ENCODE measurements around the gene P4HA2.

The P4HA2 gene

DNA sequence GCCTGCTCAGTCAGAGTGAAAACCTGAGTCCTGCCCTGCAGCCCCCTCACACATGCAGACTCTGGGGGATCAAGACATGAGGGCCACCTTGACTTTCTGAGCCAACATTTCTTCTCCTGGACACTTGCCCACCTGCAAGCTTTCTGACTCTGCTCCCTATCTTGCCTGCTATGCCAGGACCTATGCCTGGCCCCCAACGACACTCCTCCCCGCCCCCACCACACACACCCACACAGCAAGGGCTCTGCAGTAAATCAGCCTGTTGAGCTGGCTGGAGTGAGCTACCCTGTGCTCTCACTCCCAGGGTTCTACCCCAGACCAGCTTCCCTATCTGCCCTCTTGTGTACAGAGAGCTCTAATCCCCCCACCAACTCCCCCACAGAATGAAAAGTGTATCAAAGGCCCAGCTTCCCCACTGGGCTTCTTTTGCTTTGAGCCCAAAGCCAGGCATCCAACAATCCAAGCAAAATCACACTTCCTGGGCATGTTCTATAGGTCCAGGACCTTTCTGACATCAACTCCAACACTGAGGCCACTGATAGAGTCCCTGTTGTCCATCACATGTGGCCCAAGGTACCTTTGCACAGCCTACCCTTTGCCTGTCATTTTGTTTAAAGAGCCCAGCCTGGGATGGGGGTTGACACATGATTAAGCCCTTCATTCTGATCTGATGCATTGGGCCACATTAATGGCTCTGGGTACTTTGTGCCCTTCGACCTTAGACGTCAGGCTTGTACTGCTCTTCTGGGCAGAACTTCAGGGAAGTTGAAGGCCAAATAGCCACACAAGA is 37.1 kb upstream of the P4HA2 start:
- DNase-seq = no peak

DNA sequence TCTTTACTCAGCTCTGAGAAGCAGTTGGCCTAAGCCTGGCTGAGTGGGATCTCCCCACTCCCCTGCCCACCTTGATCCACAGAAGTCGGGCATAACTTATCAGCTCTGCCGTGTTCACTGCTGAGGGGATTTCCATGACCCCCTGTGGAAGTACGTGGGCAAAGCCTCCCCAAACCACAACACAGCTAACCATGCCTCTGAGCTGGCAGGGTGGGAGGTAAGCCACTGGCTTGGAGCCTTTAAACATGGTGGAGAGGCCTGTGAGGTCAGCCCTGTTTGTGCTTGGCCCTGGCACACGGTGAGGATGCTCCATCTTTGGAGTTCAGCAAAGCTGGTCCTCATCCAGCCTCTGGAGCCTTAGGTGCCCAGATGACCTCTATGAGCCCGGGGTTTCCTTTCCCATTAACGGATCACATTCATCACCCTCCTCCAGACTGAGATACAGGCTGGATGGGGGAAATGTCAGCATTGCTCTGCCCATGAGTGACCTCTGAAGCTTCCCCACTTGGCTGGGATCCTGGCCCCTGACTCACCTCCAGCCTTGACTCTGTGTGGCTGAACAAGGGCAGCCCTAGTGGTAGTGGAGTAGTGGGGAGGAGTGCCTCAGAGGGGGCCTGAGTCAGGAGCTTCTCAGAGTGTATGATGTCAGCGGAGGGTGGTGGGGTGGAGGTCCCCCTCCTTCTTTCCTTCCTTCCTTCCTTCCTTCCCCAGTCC is 36.1 kb upstream of the P4HA2 start:
- DNase-seq = no peak

DNA sequence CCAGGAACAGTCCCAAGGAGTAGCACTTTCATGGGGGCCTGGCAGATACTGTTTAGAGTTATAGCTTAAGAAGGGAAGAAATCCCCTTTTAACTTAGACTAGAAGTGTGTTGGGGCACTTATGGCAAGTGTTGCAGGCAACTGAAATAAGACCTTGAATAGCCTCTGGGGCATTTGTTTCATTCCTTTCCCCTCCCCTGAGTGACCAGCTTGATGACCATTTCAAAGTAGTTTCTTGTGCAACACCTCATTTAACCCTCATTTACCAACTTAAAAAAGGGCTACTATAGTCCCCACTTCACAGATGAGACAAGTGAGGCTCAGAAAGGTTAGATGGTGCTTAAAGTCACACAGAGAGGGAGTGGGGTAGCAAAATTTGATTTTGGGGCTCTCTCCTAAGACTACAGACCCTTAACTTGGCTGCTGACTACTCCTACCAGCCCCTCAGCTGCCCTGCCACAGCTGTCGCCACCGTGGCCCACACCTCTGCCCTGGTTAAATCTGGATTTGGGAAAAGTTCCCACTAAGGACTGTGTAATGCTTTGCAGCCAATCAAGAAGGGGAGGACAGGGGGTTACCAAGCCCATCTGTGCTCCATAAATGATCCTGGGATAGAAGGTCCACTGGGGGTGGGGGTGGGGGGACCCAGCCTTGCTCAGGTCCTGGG is 35.4 kb upstream of the P4HA2 start:
- DNase-seq = no peak

DNA sequence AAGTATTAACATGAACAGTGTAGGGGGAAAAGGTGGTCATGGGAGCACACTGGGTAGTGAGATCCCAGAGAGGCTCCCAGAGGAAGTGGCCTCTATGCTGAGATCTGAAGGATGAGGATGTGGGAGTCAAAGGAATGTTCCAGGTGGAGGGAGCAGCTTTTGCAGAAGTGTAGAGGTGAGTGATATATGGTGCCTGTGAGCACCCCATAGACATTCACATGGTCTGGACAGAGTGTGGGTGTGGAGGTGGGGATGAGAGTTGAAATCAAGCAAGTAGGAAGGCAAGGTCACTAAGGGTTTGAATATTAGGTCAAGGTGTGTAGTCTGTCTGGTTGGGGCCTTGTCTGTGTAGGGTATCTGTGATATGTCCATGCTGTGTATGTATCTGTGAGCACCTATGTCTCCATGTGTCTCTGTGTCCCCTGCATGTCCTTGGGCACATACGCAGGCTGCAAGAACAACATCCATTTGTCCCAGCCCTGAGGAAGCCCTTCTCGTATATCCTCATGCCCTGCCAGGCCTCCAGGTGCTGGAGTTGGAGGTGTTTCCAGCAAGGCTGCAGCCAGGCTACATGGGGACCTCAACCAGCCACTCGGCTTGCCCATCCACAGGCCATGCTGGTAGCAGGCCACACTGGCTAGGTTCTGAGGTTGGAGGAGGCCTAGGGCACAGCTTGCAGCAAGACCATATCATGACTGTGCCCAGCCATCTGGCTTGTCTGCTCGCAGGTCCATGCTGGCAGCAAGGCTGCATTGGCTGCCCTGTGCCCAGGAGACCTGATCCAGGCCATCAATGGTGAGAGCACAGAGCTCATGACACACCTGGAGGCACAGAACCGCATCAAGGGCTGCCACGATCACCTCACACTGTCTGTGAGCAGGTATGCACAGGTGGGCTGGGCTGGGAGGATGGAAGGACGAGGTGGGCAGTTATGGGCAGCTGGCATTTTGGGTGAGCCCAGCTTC is 34.5 kb upstream of the P4HA2 start:
- DNase-seq = no peak

DNA sequence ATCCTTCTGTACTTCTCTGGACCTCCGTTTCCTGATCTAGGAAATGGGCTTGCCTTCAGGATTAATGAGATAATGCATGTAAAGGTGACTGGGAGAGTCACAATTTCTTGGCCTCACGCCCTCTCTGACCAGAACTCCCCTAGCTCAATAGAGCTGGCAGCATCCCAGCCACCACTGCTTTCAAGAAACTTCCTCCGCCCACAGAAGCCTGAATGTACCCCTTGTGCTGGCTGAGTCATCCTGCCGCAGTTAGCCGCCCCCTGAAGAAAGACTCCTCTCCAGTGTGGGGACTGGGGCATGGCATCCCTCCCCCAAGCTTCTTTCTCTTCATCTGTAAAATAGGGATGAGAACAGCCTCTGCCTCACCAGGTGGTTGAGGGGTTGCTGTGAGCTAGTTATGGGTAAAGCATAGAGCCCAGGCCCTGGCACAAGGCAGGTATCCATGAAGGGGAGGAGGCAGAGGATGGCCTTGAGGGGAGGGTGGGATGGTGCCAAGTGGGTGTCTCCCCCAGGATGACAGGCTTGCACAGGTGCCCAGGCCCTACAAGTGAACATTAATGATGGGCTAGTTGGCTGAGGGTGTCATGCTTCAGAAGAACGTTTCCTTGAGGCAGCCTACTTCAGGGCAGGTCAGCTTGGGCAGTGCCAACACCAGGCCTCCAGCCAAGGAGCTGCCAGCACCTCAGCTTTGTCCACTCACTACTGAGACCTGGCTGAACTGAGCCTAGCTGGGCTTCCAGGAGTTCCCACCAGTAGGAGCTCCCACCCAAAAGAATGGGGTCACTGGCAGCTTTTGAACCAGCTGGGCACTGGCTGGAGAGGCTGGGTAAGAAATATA is 33.3 kb upstream of the P4HA2 start:
- DNase-seq = no peak

DNA sequence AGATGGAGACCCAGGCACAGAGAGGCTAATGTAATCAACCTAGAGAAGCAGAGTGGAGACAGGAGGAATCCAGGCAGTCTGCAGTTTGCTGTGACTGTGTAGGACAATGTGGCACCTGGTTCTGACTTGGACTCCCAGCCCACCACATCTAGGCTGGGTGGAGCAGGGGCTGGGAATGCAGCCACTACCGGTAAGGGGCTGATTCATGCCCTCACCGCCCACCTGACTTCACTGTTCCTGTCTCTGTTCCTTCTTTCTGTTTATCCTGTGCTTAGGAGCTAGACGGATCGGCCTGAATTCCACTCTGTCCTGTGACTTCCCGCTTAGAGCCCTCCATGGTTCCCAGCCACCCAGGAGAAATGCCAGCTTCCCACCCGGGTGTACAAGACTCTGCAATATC is 32.4 kb upstream of the P4HA2 start:
- no peak for DNase-seq

DNA sequence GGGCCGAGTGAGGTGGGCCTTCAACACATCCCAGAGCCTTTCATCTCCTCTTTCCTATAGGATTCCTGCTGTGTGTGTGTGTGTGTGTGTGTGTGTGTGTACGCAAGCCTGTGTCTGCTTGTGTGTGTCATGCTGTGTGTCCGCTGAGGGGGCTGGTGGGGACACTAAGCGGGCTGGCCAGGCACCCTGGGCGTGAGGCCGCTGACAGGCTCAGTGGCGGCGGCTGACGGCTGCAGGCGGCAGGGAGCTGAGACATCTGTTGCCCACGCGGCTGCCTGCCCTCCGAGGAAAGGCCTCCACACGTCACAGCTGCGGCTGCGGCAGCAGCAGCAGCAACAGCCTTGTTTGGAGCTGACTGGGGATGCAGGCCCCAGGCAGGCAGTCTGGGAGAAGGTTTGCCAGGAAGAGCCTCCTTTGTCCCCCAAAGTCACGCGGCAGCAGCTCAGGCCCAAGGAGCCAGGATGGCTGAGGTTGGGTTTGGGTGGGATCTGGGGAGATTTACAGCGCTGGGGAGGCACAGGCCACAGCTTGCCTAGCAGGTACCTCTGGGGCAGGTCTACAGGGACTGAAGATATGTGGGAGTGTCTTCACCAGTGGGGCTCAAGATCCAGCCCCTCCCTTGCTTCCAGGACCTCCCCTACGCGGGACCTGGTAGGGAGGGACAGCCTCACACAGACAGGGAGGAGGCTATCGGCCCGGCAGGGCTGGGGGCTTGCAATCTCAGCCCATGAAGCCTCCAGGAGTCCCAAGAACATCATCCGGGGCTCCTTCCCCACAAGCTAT is 31.6 kb upstream of the P4HA2 start:
- no peak for DNase-seq

DNA sequence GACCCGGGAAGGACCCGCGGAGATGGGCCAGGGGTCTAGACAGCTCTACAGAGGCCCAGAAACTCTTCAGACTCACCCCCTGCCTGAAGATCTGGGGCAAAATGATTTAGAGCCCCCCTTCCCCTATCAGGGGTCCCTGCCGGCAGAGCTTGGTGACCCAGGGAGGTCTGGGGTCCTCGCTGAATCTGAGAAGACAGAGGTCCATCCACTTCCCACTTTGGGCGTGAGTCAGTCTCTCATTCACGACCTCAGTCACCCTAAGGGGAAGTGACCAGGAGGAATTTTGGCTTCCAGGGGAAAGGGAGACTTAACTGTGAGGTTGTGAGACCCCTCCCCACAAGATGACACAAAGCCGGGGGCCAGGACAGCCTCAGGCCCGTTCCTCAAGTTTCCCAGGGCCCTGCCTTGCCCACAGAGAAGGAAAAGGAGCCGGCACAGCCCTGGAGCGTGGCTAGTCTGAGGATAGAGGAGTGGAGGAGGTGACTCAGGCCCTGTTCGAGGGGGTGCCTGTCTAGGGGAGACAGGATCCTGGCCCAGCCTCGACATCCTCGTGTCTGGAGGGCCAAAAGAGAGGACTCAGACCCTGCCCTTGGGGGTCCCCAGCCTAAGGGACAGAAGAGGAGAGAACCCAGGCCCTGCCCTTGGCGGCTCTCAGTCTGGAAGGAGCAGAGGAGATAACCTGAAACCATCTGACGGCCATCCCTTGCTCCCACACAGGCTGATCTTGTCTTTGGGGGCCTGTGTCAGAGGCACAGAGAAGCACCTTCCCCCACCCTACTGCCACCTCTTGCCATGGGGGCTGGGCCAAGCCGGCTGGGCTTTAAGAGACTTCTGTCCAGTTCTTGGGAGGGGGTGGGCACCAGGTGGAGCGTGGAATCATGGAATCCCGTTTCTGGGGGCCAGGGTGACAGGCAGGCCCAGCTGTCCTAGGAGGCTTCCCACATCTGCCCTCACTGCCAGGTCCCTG is 30.7 kb upstream of the P4HA2 start:
- DNase-seq = no peak

DNA sequence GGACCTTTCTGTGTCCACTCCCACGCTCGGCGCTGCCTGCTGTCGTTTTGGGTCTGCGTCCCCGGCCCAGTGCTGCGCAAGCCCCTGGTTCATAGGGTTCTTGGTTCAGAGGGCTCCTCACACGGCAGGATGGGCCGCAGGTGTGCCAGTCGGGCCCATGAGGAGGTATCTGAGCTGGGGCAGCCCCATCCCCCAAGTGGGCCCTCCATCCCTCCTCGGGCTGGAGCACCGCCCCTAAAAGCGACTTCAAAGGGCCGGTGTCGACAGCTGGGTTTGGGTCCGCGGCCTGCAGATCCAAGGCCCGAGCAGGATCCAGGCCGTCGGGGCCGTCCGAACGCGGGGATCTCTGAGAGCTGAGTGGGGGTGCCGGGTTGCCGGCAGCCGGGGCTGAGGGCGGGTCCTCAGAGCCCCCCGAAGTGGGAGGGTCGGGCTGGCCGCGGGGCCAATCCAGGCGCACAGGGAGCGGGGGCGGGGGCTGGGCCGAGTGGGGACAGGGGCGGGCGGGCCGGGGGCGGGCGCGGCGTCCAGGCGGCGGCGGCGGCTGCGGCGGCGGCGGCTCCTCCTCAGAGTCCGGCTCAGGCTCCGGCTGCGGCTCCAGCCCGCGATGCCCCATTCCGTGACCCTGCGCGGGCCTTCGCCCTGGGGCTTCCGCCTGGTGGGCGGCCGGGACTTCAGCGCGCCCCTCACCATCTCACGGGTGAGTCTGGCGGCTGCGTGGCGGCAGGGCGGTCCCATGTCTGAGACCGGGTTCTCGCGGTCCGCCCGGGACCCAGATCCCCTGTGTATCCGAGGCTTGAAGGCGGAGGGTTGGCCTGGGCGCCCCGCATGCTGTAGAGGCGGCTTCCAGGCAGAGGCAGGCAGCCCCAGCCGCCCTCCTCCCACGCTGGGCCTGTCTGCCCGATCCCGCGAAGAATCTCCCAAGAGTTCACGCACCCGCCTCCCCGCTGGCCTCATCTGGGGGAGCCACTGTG is 29.8 kb upstream of the P4HA2 start, which contains the start of gene PDLIM4:
Gene PDLIM4, plus strand, starts transcription at position 566 of the 971 bp plus-strand sequence. Its CDS starts 39 bp downstream, at position 605.
- DNase-seq = no peak

DNA sequence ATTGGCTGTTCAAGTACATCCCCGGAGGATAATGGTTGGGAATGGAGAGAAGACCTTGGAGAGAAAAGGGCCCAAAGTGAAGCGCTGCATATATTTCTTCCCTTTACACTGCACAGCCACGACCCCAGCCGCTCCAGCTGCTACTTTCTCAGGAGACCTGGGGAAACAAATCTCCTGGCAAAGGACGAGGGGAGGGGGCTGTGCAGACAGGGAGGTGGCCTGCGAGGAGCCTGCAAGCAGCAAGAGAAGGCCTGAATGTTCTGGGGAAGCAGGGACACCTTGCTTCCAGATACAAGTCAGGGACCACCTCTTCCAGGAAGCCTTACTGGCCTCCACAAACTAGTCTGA is 29.1 kb upstream of the P4HA2 start:
- DNase-seq = no peak

DNA sequence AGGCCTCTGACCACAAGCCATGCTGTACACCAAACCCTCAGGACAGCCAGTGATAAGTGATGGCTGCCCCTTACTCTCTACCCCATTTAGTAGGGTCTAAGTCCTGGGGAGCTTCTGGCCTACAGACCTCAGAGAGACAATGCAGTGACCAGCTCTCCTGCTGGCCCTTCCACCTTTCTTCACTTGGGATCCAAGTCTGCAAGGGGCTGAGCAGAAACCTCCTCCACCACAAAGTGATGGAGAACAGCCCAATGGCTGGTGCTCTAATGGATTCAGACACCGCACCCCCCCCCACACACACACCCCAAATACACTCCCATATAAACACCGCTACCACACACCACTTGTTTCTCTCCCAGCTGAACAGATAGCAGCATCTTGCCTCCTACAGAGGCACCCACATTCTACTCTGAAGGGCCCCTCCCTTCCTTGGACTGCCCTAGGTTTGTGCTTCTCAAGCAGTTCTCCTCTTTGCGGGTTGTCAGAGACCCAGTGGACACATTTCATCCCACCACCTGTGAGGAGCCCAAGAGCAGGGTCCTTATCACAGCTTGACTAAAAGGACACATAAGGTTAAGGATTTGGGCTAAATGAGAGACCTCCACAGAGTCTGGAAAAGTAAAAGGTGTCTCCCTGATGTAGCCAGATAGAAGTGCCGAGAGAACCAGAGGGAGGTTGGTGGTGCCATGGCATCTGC is 28.6 kb upstream of the P4HA2 start:
- no peak for DNase-seq

DNA sequence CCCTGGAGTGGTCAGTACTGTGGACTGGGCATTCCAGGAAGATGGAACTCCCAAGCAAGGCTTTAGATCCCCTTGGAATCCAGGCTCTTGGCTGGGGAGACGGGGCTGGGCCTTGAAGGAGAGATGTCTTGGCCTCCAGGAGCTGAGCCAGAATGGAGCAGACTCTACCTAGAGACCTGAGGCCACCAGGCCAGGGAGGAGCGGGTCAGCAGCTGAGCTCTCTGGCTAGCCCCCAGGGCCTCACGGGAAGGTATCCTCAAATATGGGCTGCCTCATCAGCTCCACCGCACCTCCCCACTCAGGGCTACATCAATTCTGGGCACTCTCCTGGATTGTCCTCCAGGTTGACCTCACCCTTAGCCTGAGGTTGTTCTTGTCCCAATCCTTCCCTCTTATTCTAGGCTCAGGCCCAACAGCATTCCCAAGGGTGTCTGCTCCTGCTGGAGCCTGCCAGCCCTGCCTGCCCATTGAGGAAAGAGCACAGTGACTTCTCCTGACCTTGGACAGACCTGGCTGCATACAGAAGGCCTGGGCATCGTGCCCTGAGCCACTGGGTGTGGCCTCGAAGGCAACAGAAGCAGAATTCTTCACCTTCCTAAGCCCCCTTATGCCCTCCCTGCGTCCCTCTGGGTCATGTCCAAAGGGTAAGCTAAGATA is 26.8 kb upstream of the P4HA2 start:
- DNase-seq = no peak

DNA sequence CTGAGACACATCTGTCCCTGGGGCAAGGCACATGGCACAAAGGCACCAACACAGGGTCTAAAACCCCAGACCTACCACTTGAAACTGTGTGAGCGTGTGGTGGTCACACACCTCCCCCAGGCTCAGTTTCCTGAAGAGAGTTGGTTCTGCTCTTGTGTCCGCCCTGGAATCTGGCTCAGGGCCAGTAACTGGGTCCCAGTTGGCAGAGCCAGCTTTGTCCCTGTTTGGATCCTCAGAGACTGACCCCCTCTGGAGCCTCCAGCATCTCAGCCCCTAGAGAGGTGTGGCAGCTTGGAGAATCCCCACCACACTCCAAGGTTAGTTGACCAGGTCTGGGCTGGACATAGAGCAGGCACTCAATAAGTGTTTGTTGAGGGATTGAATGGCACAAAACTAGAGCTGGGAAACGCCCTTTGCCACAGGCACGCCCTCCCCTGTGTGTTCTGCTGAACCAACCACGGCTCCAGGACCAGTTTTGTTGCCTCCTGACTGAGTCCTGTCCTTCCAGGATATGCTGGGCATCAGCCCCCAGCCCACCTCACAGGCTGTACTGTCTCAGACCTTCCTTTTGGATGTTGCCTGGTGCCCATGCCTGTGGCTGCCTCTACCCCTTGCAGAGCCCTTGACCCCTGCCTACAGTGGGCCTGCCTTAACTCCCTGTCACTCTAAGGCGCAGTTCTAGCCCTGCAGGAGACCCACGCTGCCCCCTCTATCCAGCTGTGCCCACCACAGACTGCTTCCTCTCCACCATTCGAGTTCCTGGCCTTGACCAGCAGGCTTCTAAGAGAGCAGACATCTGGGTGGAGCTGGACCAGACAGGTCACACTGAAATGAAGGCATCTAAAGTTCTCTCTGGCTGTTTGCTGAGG is 26.0 kb upstream of the P4HA2 start:
- DNase-seq = no peak

DNA sequence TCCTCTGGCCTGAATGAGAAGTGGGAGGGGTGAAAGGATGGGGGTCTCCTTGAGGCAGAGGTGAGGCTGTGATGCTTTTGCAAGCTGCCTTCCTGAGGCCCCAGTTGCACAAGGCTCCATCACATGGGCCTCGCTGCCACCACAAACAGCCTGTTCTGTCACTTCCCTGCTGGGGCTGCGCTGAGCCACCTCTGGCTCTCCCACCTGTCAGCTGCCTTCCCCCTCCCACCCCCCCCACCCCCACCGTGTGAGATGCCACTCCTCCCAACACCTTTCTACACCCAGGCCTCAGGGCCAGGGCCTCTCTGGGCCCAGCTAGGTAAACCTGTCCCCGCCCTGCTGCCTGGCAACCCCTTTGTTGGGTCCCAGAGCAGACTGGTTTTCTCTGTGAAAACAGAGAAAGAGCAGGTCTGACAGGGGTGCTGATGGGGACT is 25.4 kb upstream of the P4HA2 start:
- no peak for DNase-seq

DNA sequence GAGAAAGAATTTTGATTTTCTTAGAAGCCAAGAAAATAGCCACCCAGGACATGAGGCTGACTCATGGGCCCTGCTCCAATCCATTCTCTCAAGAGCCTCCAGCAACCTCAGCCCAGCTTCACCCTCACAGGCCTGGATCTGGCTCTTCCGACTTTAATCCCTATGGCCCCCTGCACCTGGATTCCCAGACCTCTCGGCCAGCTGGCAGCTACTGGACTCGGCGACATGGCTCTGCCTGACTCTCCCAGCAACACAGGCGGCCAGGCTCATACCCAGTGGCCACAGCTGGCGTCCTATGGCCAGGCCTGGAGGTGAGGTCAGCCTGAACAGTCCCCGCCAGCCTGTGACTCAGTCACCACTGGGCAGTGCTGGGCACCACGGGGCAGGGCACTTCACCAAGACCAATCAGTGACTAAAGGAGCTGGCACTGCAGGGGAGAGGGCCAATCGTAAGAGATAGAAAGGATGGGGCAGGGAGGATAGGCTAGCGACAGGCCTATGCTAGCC is 23.6 kb upstream of the P4HA2 start:
- DNase-seq = no peak

DNA sequence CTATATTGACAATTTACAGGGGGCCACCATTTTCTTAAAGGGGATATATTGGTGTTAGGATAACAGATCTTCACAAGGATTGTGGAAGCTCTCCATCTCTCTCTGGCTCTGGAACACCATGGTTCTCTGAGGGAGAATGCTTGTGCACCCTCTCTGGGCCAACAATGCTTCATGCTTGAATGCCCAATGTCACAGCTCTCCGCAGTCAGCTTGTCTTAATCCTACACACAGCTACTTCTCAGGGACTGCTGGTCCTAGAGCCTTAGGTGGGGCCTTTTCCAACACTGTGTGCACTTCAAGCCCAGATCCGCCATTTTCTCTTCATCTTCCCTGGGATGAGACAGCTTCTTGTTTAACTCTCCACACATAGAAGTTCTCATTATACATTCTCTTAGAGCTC is 22.9 kb upstream of the P4HA2 start:
- no peak for DNase-seq

Measured in CD4-positive, alpha-beta T cell treated with Interleukin-10 for 1 hour (primary cell).